ENCODE data around the gene OR51B4. TPM values are rescaled to one million over a fixed set of nuclear protein-coding genes. Genes with fewer than 3 reads are reported as not detected.
A peak's percentile ranks its signal among the peaks of the same experiment; 100 is the strongest.

OR51B4 gene
- total RNA-seq, 1 experiment from 2014 or later: not detected

- TF ChIP-seq, protein P1, sequence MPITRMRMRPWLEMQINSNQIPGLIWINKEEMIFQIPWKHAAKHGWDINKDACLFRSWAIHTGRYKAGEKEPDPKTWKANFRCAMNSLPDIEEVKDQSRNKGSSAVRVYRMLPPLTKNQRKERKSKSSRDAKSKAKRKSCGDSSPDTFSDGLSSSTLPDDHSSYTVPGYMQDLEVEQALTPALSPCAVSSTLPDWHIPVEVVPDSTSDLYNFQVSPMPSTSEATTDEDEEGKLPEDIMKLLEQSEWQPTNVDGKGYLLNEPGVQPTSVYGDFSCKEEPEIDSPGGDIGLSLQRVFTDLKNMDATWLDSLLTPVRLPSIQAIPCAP (CRISPR knock-in tag; IDR thresholded peaks at IDR 0.05): no peak
- TF ChIP-seq, protein P2, sequence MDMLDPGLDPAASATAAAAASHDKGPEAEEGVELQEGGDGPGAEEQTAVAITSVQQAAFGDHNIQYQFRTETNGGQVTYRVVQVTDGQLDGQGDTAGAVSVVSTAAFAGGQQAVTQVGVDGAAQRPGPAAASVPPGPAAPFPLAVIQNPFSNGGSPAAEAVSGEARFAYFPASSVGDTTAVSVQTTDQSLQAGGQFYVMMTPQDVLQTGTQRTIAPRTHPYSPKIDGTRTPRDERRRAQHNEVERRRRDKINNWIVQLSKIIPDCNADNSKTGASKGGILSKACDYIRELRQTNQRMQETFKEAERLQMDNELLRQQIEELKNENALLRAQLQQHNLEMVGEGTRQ (CRISPR knock-in tag; IDR thresholded peaks at IDR 0.05): no peak
- no peak for TF ChIP-seq TCF7 (CRISPR knock-in tag; IDR thresholded peaks at IDR 0.05; ENCODE audit: low read depth)
- TF ChIP-seq TP53 (CRISPR knock-in tag; IDR thresholded peaks at IDR 0.05): no peak
- no peak for TF ChIP-seq CREB1 (CRISPR knock-in tag; IDR thresholded peaks at IDR 0.05)
Measured at GRCh38 chr11:5349550-5349949, 47.8 kb upstream of the OR51B4 start (continued).

GRCh38 chr11:5348551-5349194 lies 46.9 kb upstream of the OR51B4 start:
- peak overlapping the region; percentile 8; the same call in 1 of the 2 replicates for H3K4me3 Mint-ChIP-seq
- no peak for TF ChIP-seq ESRRA (CRISPR knock-in tag; IDR thresholded peaks at IDR 0.05; ENCODE audit: borderline replicate concordance)
- TF ChIP-seq, protein P3, sequence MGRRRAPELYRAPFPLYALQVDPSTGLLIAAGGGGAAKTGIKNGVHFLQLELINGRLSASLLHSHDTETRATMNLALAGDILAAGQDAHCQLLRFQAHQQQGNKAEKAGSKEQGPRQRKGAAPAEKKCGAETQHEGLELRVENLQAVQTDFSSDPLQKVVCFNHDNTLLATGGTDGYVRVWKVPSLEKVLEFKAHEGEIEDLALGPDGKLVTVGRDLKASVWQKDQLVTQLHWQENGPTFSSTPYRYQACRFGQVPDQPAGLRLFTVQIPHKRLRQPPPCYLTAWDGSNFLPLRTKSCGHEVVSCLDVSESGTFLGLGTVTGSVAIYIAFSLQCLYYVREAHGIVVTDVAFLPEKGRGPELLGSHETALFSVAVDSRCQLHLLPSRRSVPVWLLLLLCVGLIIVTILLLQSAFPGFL (CRISPR knock-in tag; IDR thresholded peaks at IDR 0.05; ENCODE audit: borderline replicate concordance): no peak
- no peak for TF ChIP-seq E2F1 (CRISPR knock-in tag; IDR thresholded peaks at IDR 0.05)
- TF ChIP-seq ERG (CRISPR knock-in tag; IDR thresholded peaks at IDR 0.05): no peak
- TF ChIP-seq NFE2L1 (CRISPR knock-in tag; IDR thresholded peaks at IDR 0.05): no peak
- no peak for TF ChIP-seq EMX1 (CRISPR knock-in tag; IDR thresholded peaks at IDR 0.05)
- TF ChIP-seq ELF4 (CRISPR knock-in tag; IDR thresholded peaks at IDR 0.05; ENCODE audit: low read depth): no peak
- TF ChIP-seq GABPB1 (CRISPR knock-in tag; IDR thresholded peaks at IDR 0.05): no peak
- no peak for TF ChIP-seq ATF1 (CRISPR knock-in tag; IDR thresholded peaks at IDR 0.05)
- TF ChIP-seq CBFB (CRISPR knock-in tag; IDR thresholded peaks at IDR 0.05; ENCODE audit: low read depth): no peak
- TF ChIP-seq SOX15 (CRISPR knock-in tag; IDR thresholded peaks at IDR 0.05): no peak
- no peak for TF ChIP-seq HMGXB4 (CRISPR knock-in tag; IDR thresholded peaks at IDR 0.05)
- no peak for TF ChIP-seq ZNF423 (CRISPR knock-in tag; IDR thresholded peaks at IDR 0.05)
- H3K27me3 Mint-ChIP-seq (ENCODE audit: low read depth): no peaks in the 10 kb centered on the region; the same call in 1 of the 2 replicates
- peaks cover 26% of the 10 kb centered on the region for H3K4me1 Mint-ChIP-seq
- ATAC-seq: peak; percentile 75
- DNase-seq (ENCODE audit: low spot score): no peak
- CTCF ChIA-PET: no interaction called here
- no peak overlapping the region for H3K27ac Mint-ChIP-seq
- POLR2A ChIA-PET: no interaction called here
- no peaks in the 10 kb centered on the region for H3K9me3 Mint-ChIP-seq
- no peaks in the 10 kb centered on the region for H3K36me3 Mint-ChIP-seq

Data from WTC11 (cell line).